Middle frontal gyrus (tissue), 1 donor: ENCODE measurements around the gene TMIGD3.

Experiments
- DNase-seq: peaks from one replicate; pipeline ENCODE4 v3.0.0-alpha.2; 2015; ENCODE audit warnings: low spot score; ENCODE audit errors: extremely low spot score

Gene TMIGD3

DNA sequence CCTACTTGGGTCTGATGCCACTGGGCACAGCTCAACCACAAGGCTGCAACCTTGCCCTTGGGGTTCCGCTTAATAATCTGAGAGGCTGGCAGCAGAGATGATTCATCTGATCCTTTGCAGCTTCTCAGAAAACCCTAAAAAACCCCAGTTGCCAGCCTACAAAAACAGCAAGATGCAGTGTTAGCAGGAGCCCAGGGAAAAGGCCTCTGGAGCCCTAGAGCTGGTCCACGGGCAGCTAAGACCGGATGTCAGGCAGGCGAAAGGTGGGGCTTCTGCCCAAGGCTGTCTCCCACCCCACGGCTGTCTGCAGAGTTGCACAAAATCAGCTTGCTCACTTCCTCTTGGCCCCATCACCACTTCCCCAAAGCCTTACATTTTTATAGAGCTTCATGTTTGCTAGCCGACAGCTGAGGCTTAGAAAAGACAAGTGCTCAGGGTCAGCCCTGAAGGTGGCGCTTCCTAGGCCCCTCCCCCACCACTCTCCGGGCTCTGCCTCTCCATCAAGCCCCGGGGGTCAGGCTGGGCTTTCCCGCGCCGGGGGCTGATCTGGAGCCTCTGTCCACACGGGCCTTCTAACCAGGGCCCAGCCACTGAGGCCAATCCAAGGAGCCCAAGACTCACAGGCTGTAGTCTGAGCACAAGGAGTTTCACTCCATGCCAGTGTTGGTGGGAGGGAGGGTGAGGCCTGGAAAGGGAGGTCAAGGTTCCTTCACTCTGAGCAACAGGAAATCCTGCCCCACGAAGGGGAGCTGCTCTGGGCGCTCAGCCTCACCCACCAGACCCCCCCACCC is 4.2 kb upstream of the TMIGD3 start:
- DNase-seq, result no peak

DNA sequence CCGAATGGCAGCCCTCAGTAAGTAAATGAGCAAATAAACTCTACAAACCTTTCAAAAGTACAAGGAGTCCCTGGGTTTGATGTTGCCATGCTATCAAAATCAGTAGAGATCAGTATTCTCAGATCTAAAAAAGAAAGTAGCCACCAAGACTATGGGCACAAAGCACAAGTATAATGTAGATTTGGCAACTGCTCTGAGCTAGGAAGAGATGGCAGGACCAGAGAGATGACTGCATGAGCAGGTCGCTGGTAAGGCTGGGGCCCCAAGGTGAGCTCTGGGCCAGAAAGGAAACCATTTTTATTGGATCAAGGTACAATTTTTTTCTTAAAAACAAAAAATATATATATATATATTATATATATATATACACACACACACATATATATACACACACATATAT is 3.1 kb upstream of the TMIGD3 start:
- no peak for DNase-seq

- no peak for DNase-seq
These were observed 2.2 kb upstream of the TMIGD3 start for GRCh38 chr1:111505641-111506119.

- DNase-seq, result no peak
These were observed 664 bp upstream of the TMIGD3 start for GRCh38 chr1:111504097-111504496.

GRCh38 chr1:111501645-111502044 is 1.8 kb downstream of the TMIGD3 start:
- no peak for DNase-seq

DNA sequence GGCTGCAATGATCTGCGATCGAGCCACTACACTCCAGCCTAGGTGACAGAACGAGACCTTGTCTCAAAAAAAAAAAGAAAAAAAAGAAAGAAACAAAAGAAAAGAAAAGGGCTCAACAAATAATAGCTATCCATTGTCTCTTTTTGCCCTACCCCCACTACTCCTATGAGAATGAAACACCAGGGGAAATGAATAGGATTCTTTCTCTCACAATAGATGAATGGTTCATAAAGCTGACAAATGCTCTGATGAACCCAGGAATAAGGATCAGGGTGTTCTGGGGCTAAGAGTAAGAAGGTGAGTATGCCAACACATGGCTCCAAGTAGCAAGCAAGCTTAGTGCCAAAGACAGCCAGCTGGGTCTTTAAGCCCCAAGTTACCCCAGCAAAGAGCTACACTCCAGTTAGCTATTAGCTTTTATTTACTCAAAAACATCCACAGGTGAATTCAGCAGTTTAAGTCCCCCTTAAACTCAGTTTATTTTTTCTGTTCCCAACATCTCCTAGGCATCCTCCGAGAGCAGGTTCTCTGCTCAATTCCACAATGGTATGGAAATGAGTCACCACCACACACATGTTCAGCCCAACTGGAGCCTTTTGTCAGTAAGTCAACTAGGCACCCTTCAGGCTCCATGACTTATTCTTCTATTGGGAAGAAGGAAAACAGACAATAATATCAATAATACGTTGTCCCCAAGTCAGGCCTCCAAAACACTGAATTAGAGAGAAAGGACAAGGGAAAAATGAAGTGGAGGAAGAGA is 4.2 kb downstream of the TMIGD3 start:
- DNase-seq, result no peak

- DNase-seq, result no peak
These were observed 5.8 kb downstream of the TMIGD3 start for GRCh38 chr1:111497592-111497991.

DNA sequence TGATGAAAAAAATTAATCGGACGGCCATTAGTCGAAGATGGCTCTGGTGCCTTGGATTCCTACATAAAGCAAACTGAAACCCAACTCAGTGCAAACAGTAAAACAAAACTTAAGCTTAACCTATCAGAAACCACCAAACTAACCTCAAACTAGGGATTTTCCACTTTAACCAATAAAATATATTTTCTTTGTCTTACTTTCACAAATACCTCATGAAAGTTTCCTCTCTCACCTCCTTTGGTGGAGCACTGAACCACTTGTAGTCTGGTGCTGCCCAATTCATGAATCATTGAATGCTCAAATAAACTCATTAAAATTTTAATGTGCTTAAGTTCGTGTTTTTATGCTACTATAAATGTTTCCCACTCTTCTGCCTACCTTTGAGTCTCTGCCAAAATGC is 7.0 kb downstream of the TMIGD3 start:
- DNase-seq, result no peak

DNA sequence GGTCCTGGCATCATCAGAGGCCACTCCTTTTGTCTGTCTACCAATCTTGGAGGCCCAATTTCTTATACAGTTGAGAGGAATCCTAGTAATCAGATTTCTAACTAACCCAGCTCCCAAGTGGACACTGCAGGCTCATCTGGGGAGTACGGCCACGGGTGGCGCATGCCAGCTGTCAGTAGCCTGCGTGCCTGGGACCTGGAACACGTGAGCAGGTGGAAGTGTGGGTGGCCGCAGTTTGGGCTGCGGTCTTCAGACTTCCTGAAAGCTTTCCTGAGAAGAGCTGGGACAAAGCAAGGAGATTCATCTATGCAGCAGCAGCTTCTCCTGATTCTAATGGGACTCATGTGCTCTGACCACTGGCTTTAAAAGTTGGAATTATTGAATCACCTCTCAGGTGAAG is 12.4 kb downstream of the TMIGD3 start:
- no peak for DNase-seq

GRCh38 chr1:111490220-111490619 is 13.2 kb downstream of the TMIGD3 start:
- DNase-seq, result no peak

DNA sequence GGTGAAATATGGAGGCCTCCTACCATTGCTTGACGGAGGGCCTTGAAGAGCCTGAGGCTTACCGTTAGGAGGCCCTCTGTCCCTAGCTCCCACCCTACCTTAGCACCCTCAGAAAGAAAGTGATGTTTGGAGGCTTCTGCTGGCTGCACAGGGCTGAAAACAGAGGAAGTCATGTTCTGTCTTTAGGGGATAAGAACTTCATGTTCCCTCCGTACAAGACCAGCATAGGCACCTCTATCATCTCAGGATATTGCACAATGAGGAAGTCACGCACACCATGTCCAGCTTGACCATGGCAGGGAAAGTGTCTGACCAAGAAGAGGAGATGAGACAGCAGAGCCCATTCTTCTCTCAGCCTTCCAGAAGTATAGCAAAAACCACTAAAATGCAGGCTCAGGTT is 13.8 kb downstream of the TMIGD3 start:
- no peak for DNase-seq

GRCh38 chr1:111488669-111489068 is 14.8 kb downstream of the TMIGD3 start:
- no peak for DNase-seq

GRCh38 chr1:111487133-111487532 is 16.3 kb downstream of the TMIGD3 start:
- no peak for DNase-seq

DNA sequence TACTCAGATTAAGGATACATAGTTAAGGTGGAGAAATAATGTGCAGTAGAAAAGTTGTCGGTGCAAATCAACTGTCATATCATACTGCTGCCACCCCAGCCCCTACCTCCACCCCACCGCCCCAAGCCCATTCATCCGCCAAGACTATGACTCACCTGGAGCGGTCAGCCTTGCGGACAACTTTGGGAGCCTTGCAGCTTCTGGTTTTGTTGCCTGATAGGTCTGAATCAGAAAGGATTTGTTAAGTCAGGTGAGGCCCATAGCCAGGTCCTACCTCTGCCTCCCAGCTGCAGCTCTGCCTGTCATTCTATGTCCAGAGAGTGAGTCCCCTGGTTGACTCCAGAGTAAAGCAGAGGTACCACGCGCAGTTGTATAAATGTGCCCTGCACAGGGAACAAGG is 17.0 kb downstream of the TMIGD3 start:
- DNase-seq, result no peak

DNA sequence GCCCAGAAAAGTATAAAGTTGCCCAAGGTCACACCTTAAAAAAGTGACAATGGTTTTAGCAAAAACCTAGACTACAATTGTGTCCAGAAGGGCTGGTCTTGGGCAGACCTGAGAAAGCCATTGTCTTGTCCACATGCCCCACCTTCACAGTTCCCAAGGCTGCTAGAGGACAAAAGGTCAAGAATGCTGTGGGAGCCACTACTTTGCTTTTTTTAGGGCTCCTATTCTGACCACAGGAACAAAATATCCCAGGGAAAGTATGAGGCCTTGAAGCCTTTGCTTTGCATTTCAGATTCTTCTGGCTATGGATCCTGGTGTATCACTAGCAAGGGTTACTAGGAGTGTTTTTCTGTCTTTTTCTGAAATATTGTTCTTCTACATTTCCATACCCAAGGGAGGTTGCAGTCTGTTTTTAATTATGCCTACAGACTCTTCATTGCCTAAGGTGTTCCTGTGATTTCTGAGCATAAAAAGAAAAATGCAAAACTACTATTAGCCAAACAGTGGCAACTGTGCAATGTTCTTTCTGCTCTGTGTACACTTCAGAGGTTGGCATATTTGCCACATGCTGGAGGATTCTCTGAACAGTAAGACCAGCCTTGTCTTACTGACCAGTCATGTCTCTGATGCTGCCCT is 18.9 kb downstream of the TMIGD3 start:
- DNase-seq, result no peak

DNA sequence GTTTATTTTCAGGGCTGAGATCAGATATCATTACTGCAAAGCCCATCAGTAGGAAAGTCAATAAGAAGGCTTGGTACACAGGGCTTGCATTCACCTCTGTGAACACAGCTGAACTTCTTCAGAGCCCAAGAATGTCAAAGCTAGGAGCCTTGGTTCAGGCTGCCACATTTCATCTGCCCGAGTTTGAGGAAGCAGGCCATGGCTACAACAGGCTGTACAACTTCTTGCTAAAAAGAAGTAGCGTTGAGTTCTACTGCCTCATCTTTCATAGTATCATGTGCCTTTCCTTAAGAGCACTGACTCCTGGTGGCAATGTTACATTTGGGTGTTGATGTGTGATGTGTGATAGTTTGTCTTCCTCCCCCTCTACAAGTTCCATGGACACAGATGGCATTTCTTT is 19.6 kb downstream of the TMIGD3 start:
- DNase-seq, result no peak

- no peak for DNase-seq
These were observed 20.3 kb downstream of the TMIGD3 start for GRCh38 chr1:111483166-111483565.

DNA sequence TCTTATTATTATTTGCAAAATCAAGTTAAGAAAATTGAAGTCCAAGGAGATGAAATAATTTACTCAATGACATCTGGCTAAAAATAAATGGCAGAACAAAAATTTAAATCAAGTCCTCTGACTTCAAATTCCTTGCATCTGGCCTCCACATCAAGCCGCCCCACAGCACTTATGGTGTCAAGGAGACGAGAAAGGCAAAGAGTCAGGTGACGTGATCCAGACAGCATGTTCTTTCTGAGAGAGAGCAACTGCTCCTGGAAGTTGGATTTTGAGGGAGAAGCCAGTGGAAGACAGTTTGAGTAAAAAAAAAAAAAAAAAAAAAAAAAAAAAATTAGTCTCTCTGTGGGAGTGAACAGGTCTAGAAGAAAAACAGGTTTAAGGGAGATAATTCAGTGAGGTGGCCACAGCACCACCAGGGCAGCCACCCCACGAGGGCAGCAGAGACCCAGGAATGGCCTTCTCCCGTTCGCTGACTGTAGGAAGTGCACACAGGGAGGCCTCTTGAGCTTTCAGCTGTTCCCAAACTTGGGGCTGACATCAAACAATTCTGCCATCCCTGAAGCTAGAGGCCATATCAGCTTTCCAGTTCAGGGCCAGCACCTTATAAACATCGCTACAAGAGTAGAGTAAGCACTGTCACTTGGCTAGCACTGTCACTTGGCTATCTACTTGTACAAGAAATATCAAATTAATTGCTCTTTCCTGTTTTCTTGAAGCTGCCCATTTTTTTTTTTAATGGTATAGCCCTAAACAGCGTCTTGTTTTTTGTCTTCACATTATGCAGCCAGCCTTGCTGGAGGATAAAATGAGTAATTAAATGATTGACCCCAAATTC is 21.8 kb downstream of the TMIGD3 start:
- peak; percentile 40 for DNase-seq

DNA sequence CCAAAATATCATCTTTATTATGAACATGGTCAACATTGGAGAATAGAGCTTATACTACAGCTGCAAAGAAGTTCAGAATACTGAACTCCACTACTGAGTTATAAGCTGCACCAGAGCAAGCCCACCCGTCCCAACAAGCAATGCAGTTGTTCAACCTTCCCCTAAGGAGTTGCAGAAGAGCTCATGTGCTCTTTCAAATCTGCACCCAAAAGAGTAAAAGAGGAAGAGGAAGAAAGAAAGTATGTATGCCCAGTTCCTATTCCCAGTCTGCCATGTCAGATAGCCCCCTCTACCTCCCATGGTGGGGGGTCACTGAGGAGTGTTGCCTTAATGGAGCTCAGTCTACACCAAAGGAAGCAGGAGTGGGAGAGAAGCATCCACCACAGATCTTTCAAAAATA is 22.8 kb downstream of the TMIGD3 start:
- DNase-seq, result no peak

DNA sequence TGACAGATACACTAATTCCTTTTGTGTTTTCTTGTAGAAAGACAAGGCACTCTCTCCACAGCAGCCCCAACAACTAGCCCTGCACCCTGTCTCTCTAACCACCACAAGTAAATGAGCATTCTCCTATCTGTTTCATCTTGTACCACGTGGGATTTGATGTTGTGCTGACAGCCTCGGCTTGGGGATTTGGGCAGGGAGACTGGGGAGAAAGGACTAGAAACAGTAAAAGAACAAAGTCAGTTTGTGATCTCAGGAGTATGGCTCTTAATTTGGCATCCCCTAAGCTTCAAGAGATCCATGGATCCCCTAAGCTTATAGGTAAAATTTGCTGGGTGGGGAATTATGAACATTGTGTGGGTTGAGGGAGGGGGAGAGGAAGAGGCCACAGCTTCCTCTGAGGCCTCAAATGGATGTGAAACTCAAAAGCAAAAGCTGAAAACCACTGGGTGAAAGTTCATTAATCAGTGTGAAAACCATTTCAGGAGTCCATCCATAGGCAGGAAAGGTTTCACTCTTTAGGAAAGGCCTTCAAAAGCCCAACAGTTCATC is 26.6 kb downstream of the TMIGD3 start:
- DNase-seq, result no peak

DNA sequence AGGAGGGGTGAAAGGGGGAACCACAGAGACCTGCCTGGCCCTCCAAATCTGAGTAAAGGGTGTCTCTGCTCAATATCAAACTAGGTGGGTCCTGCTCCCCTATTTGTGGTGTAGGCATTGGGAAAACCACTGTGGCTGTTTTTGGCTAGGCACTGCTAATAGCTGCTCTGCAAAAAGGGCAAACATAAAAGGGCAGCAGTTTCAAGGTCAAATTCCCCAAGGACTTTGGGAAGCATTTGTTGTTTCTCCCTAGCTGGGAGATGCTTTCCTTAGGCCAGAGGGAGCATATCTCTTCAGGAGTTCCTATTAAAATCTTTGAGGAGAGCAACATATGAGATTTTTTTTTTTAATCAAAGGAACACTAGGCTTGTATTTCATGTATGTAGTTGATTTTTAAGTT is 27.2 kb downstream of the TMIGD3 start:
- DNase-seq, result no peak
